ENCODE data around the gene COX14.
"Not testable (repeated sequence)": the region's sequence is repeated elsewhere in the genome, so short reads cannot be mapped to it uniquely, and the experiment has no call there.

Gene COX14

GRCh38 chr12:50111693-50112455 is at the start of gene COX14:
Gene COX14, plus strand, starts transcription at chr12:50112236. Its CDS starts 7,808 bp downstream, at chr12:50120044.
- peak; percentile 95 for DNase-seq (ENCODE audit: low read depth, low spot score)
- peak within 1 kb of the TSS; percentile 76 for H3K27ac ChIP-seq

DNA sequence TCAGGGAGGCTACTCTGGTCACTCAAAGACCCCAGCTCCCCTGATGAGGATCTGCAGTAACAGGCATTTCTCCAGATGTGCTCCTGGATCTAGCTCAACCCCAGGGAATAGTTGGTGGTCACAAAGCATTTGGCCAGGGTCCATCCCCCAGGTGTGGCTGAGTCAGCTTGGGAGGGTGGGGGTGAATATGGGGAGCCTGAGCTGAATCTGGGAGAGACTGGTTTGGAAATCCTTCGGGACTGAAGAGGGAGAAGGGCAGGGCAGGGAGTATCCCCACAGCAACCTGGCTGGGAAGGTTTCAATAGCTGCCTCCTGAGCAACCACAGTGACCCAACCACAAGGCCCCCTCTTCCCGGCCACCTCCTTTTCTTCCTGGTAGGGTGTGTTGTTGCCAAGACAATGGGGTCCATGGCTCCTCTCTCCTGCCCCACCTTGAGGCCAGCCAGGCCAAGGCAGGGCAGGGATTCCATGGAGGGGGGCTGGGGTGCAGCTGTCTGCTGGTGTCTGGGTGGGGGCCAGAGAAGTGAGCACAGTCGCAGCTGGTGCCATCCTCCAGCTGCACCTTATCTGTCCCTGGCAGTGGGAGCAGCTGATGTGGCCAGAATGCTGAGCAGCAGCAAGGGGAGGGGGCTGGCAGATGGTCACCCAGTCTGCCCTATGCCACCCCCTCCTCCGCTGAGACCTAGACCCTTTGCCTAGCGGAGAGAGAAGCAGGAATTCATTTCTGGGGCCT is 49.1 kb upstream of the COX14 start:
- DNase-seq (ENCODE audit: low read depth, low spot score): no peak
- H3K27ac ChIP-seq: no peak overlapping the region

GRCh38 chr12:50065726-50066310 is 46.2 kb upstream of the COX14 start:
- no peak overlapping the region for H3K27ac ChIP-seq
- DNase-seq (ENCODE audit: low read depth, low spot score): no peak

- DNase-seq (ENCODE audit: low read depth, low spot score): no peak
- no peak overlapping the region for H3K27ac ChIP-seq
Observed at GRCh38 chr12:50066402-50066801, 45.6 kb upstream of the COX14 start.

- DNase-seq (ENCODE audit: low read depth, low spot score): no peak
Observed at GRCh38 chr12:50069069-50069468, 43.0 kb upstream of the COX14 start.

GRCh38 chr12:50069539-50069938 is 42.5 kb upstream of the COX14 start:
- H3K27ac ChIP-seq: no peak overlapping the region
- no peak for DNase-seq (ENCODE audit: low read depth, low spot score)

More at GRCh38 chr12:50069069-50069468, 43.0 kb upstream of the COX14 start:
- no peak overlapping the region for H3K27ac ChIP-seq

GRCh38 chr12:50070314-50071060 is 41.5 kb upstream of the COX14 start:
- DNase-seq (ENCODE audit: low read depth, low spot score): no peak
- H3K27ac ChIP-seq: no peak overlapping the region

- no peak overlapping the region for H3K27ac ChIP-seq
- no peak for DNase-seq (ENCODE audit: low read depth, low spot score)
Observed at GRCh38 chr12:50072198-50072907, 39.7 kb upstream of the COX14 start.

DNA sequence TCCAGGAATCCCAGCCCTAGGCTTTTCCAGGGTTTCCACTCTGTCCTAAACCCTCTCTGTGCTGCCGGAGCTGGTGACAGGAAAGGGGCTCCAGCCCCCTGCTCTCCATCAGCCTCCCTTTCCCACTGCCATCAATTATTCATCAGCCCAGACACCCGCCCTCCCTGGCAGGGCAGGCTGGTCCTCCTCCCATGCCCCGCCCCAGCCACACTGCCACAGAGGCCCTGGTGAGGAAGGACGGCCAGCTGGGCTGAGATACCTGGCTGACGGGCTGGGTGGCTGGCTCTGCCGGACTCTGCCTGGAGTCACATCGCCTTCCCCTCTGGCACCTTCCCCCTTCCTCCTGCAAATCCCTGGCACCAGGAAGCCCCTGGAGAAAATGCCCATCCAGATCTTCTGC is 38.8 kb upstream of the COX14 start:
- H3K27ac ChIP-seq: no peak overlapping the region
- DNase-seq (ENCODE audit: low read depth, low spot score): no peak

DNA sequence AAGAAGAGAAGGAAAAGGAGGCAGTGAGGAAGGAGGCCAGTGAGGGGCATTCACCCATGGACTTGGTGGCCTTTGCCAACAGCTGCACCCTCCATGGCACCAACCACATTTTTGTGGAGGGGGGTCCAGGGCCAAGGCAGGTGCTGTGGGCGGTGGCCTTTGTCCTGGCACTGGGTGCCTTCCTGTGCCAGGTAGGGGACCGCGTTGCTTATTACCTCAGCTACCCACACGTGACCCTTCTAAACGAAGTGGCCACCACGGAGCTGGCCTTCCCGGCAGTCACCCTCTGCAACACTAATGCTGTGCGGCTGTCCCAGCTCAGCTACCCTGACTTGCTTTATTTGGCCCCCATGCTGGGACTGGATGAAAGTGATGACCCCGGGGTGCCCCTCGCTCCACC is 38.3 kb upstream of the COX14 start:
- DNase-seq (ENCODE audit: low read depth, low spot score): no peak

DNA sequence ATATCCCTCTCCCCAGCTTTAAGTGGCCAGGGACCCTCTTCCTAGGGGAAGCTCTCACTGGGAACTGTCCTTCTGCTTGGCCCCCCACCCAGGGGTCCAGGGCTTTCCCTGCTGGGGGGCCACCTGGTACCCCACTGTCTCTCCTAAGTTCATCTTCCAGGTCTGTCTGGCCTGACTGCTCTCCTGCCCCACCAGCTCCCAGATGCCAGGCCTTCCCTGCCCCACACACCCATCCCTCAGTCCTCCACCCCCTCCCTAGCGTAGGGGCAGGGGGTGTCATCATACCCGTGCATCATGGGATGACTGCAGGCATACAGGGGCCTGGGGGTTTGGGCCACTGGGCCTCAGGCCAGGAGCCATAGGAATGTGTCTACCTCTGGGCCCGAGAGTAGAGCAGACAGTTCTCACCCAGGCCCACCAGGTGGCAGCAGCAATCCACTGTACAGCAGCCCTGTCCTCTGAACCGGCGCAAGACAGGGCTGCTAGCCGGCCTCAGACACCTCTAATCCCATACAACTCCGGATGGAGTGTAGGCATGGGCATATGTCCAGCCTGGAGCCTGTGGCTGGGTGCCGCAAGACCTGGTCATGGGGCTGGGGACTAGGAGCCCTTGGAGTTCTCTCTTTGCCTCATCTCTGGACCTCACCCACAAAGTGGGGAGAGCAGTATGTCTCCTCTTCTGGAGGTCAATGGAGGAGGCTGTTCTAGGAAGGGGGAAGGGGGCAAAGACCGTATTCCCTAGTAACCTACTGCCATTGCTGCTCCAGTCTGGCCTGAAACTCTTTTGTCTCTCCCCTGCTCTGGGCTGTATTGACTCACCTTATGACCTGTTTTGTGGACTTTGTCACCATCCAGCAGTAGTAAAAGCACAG is 36.9 kb upstream of the COX14 start:
- H3K27ac ChIP-seq: no peak overlapping the region
- no peak for DNase-seq (ENCODE audit: low read depth, low spot score)

More for the DNA sequence above, 38.3 kb upstream of the COX14 start:
- no peak overlapping the region for H3K27ac ChIP-seq

GRCh38 chr12:50075808-50076170 is 36.2 kb upstream of the COX14 start:
- H3K27ac ChIP-seq: no peak overlapping the region
- DNase-seq (ENCODE audit: low read depth, low spot score): no peak

DNA sequence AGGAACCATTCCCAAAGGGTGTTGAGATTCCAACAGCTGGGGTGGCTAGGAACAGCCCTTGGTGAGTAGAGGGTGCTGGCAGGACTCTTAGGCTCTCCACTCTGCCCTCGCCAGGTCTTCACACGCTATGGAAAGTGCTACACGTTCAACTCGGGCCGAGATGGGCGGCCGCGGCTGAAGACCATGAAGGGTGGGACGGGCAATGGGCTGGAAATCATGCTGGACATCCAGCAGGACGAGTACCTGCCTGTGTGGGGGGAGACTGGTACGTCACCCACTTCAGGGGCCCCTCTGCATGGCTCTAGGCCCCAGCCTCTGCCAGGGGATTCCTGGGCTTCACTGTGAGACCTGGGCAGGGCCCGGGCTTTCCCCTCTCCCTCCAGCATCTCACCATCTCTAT is 34.9 kb upstream of the COX14 start:
- no peak for DNase-seq (ENCODE audit: low read depth, low spot score)
- H3K27ac ChIP-seq: no peak overlapping the region

GRCh38 chr12:50078281-50078680 is 33.8 kb upstream of the COX14 start:
- H3K27ac ChIP-seq: no peak overlapping the region
- no peak for DNase-seq (ENCODE audit: low read depth, low spot score)

DNA sequence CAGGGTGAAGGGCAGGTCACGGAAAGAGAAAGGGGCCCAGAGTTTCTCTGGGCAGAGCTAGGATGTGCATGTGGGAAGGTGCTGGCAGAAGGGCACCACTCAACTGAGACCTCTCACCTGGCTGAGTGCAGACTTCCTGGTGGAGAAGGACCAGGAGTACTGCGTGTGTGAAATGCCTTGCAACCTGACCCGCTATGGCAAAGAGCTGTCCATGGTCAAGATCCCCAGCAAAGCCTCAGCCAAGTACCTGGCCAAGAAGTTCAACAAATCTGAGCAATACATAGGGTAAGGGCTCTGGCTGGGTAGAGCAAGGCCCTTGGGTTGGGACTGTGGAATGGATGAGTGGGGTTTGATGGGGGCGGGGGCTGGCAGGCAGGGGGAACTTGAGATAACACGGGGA is 32.3 kb upstream of the COX14 start:
- no peak overlapping the region for H3K27ac ChIP-seq
- no peak for DNase-seq (ENCODE audit: low read depth, low spot score)

DNA sequence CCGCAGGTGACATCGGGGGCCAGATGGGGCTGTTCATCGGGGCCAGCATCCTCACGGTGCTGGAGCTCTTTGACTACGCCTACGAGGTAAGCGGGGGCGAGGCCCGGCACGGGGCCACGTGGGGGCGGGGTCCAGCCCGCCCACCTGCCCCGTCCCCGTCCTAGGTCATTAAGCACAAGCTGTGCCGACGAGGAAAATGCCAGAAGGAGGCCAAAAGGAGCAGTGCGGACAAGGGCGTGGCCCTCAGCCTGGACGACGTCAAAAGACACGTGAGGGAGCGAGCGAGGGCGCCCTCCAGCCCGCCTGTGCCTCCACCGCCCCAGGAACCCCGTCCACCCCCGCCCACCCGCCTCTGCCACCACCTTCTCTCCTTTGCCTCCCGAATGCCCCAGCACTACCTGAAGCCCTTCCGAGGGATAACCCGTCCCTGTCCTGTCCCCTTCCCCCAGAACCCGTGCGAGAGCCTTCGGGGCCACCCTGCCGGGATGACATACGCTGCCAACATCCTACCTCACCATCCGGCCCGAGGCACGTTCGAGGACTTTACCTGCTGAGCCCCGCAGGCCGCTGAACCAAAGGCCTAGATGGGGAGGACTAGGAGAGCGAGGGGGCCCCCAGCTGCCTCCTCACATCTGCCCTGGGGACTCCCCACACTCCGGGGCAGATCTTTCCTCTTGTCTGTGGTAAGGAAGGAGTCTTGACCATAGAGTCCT is 30.8 kb upstream of the COX14 start:
- no peak for DNase-seq (ENCODE audit: low read depth, low spot score)
- no peak overlapping the region for H3K27ac ChIP-seq

GRCh38 chr12:50082644-50083043 is 29.4 kb upstream of the COX14 start:
- H3K27ac ChIP-seq: no peak overlapping the region
- no peak for DNase-seq (ENCODE audit: low read depth, low spot score)

DNA sequence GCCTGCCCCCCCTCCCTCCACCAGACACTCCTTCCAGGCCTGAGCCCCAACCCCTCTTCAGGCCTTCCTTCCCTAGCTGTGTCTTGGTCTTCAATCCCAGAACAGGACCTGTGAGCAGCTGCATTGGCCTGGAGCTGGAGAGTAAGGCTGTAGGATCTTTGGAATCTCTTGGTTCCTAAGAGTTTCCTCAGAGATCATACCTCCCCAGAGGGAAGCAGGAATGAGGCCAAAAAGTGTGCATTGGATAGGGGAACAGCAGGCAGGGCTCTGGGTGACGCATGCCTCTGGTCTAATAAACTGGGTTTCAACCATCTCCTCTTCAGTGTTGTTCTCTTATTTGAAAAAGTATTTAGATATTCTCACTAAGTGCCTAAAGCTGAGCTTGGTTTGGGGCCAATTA is 28.7 kb upstream of the COX14 start:
- no peak for DNase-seq (ENCODE audit: low read depth, low spot score)
- H3K27ac ChIP-seq: no peak overlapping the region

DNA sequence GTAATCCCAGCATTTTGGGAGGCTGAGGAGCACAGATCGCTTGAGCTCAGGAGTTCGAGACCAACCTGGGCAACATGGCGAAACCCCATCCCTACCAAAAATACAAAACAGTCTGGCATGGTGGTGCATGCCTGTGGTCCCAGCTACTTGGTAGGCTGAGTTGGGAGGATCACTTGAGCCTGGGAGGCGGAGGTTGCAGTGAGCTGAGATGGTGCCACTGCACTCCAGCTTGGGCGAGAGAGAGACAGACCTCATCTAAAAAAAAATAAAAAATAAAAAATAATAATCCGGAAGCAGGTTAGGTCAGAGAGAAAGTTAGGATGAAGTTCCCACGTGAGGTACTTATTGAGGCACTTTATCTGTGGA is 27.6 kb upstream of the COX14 start:
- peak overlapping the region; percentile 100 for H3K27ac ChIP-seq
- DNase-seq (ENCODE audit: low read depth, low spot score): not testable (repeated sequence)
